BJ (cell line): ENCODE results near the gene ART5. TPM values are rescaled to one million over a fixed set of nuclear protein-coding genes. Genes with fewer than 3 reads are reported as not detected.
"Not testable (repeated sequence)": the region's sequence is repeated elsewhere in the genome, so short reads cannot be mapped to it uniquely, and the experiment has no call there.

ENCODE experiments used
- CTCF ChIA-PET: fragments of 350-600 bp; formaldehyde crosslinking; extraction: SDS; loops from one replicate; lab custom pipeline; 2021; ENCODE audit warnings: antibody characterized with exemption, inconsistent platforms; lab: Yijun Ruan, JAX
- POLR2A ChIA-PET: fragments of 300-600 bp; sonication (Branson Sonifier 250); formaldehyde crosslinking; extraction: SDS; loops from one replicate; lab custom pipeline; 2021; ENCODE audit warnings: antibody characterized with exemption; lab: Charles Lee
- DNase-seq: peaks from one replicate; pipeline ENCODE4 v3.0.0-alpha.2; 2011; ENCODE audit warnings: low read depth
- H3K27me3 ChIP-seq: 2 replicates; pipeline ENCODE4 v1.6.0; 2011; ENCODE audit warnings: low read length; ENCODE audit not compliant: control insufficient read depth, insufficient read depth
- H3K36me3 ChIP-seq: 2 replicates; pipeline ENCODE4 v1.5.1; 2011; ENCODE audit warnings: low read length; ENCODE audit not compliant: control insufficient read depth, insufficient read depth
- H3K4me3 ChIP-seq: 2 replicates; pipeline ENCODE4 v1.5.1; 2011; ENCODE audit warnings: low read depth, mild to moderate bottlenecking, control low read depth, low read length
- CTCF ChIP-seq: IDR thresholded peaks from 2 replicates; pipeline ENCODE4 v1.5.1; 2011; ENCODE audit warnings: low read depth, mild to moderate bottlenecking, control low read depth, inconsistent platforms, low read length, moderate library complexity; ENCODE audit not compliant: insufficient read depth
- polyA plus RNA-seq: library from polyadenylated mRNA; depleted of rRNA; stranded (reverse); fragments of >200 nt; gene quantifications from 2 replicates; pipeline ENCODE4 v1.2.3, GENCODE V29; 2011

ART5 gene
- polyA plus RNA-seq, 1 experiment, result 0.38 TPM

- H3K4me3 ChIP-seq, result no peak overlapping the region
- ChIA-PET POLR2A (no interaction called here), CTCF (interaction anchor here (0.6 to 3.8 kb wide), 16 partner anchors 8 to 232 kb away, joined by 3 to 24 read pairs (median 4); partner anchors contain the start of gene PGAP2)
- H3K36me3 ChIP-seq, result no peaks in the 10 kb centered on the region
- no peak for DNase-seq
- no peaks in the 10 kb centered on the region for H3K27me3 ChIP-seq
- peak; percentile 94 for TF ChIP-seq CTCF
These were observed 32.2 kb downstream of the ART5 start for GRCh38 chr11:3609416-3610265.

- no peaks in the 10 kb centered on the region for H3K36me3 ChIP-seq
- POLR2A ChIA-PET, result no interaction called here
- no peak for DNase-seq
- CTCF ChIA-PET, result no interaction called here
- peaks cover 1% of the 10 kb centered on the region; the same call in 1 of the 2 replicates for H3K27me3 ChIP-seq
- no peak overlapping the region for H3K4me3 ChIP-seq
- TF ChIP-seq CTCF, result no peak
These were observed 36.0 kb downstream of the ART5 start for GRCh38 chr11:3605771-3606203.

GRCh38 chr11:3605283-3605662 lies 36.5 kb downstream of the ART5 start:
- H3K4me3 ChIP-seq, result no peak overlapping the region
- no peaks in the 10 kb centered on the region for H3K36me3 ChIP-seq
- DNase-seq, result no peak
- ChIA-PET POLR2A (no interaction called here), CTCF (interaction anchor here (2.1 kb wide), 1 partner anchor 25 kb away, joined by 5 read pairs; no protein-coding TSS in a partner anchor)
- no peak for TF ChIP-seq CTCF
- peaks cover 1% of the 10 kb centered on the region; the same call in 1 of the 2 replicates for H3K27me3 ChIP-seq

GRCh38 chr11:3604167-3604566 lies 37.6 kb downstream of the ART5 start:
- DNase-seq, result no peak
- TF ChIP-seq CTCF, result no peak
- H3K36me3 ChIP-seq, result no peaks in the 10 kb centered on the region
- POLR2A ChIA-PET, result no interaction called here
- CTCF ChIA-PET, result interaction anchor here (2.1 kb wide), 1 partner anchor 24 kb away, joined by 5 read pairs; no protein-coding TSS in a partner anchor
- H3K4me3 ChIP-seq, result no peak overlapping the region
- H3K27me3 ChIP-seq, result peaks cover 1% of the 10 kb centered on the region; the same call in 1 of the 2 replicates

- DNase-seq, CTCF ChIA-PET, H3K36me3 ChIP-seq: not testable (repeated sequence)
These were observed 41.6 kb downstream of the ART5 start for GRCh38 chr11:3600201-3600600.

GRCh38 chr11:3597743-3598142 lies 44.0 kb downstream of the ART5 start:
- CTCF ChIA-PET, result interaction anchor here (1.5 kb wide), 1 partner anchor 12 kb away, joined by 4 read pairs; no protein-coding TSS in a partner anchor
- DNase-seq, H3K4me3 ChIP-seq, H3K36me3 ChIP-seq, POLR2A ChIA-PET, H3K27me3 ChIP-seq: not testable (repeated sequence)

More at GRCh38 chr11:3600201-3600600, 41.6 kb downstream of the ART5 start:
- POLR2A ChIA-PET, H3K27me3 ChIP-seq, H3K4me3 ChIP-seq: not testable (repeated sequence)

GRCh38 chr11:3591326-3591725 lies 50.5 kb downstream of the ART5 start:
- POLR2A ChIA-PET, H3K4me3 ChIP-seq, H3K36me3 ChIP-seq, DNase-seq, H3K27me3 ChIP-seq, CTCF ChIA-PET: not testable (repeated sequence)

GRCh38 chr11:3590193-3590592 lies 51.6 kb downstream of the ART5 start:
- POLR2A ChIA-PET, DNase-seq, H3K27me3 ChIP-seq, H3K4me3 ChIP-seq, H3K36me3 ChIP-seq: not testable (repeated sequence)
- CTCF ChIA-PET, result interaction anchor here (1.0 kb wide), 1 partner anchor 20 kb away, joined by 3 read pairs; no protein-coding TSS in a partner anchor

GRCh38 chr11:3588776-3589175 lies 53.0 kb downstream of the ART5 start:
- CTCF ChIA-PET, H3K4me3 ChIP-seq, H3K36me3 ChIP-seq, H3K27me3 ChIP-seq, POLR2A ChIA-PET, DNase-seq: not testable (repeated sequence)
